A673 (cell line): Measurements from ENCODE around the gene GRB10. TPM values are rescaled to one million over a fixed set of nuclear protein-coding genes. Genes with fewer than 3 reads are reported as not detected.

Experiments
- BruUV-seq: library from RNA; stranded (reverse); fragments of 400-500 nt; replicated peaks from 2 replicates; lab custom pipeline; 2021; lab: Mats Ljungman, UMichigan
- CTCF ChIA-PET: fragments of 300-600 bp; sonication (Branson Sonifier 250); formaldehyde crosslinking; loops from one replicate; lab custom pipeline; 2022; ENCODE audit warnings: antibody characterized with exemption; lab: Charles Lee
- POLR2A ChIA-PET: fragments of 300-600 bp; sonication (Branson Sonifier 250); formaldehyde crosslinking; loops from one replicate; lab custom pipeline; 2022; ENCODE audit warnings: antibody characterized with exemption; ENCODE audit not compliant: low non-redundant PET; lab: Charles Lee
- DNase-seq: peaks from one replicate; pipeline ENCODE4 v3.0.0-alpha.2; 2015; ENCODE audit warnings: low spot score
- H3K27ac ChIP-seq: fragments of 200-600 bp; sonication (generic); 2 replicates; pipeline ENCODE4 v1.5.1; 2016; ENCODE audit warnings: mixed run types, low read depth, mild to moderate bottlenecking, mixed read lengths, antibody characterized with exemption, low read length; ENCODE audit not compliant: poor library complexity, severe bottlenecking
- H3K27me3 ChIP-seq: fragments of 200-600 bp; sonication (generic); replicated peaks from 2 replicates; pipeline ENCODE4 v1.6.1; 2017; ENCODE audit warnings: mixed run types, low read depth, mild to moderate bottlenecking, mixed read lengths, antibody characterized with exemption, low read length; ENCODE audit not compliant: insufficient read depth, poor library complexity
- H3K36me3 ChIP-seq: fragments of 200-600 bp; sonication (generic); 2 replicates; pipeline ENCODE4 v1.6.1; 2016; ENCODE audit warnings: mixed run types, mild to moderate bottlenecking, mixed read lengths, antibody characterized with exemption, low read length; ENCODE audit not compliant: insufficient read depth, poor library complexity, severe bottlenecking
- H3K4me1 ChIP-seq: fragments of 200-600 bp; sonication (generic); 2 replicates; pipeline ENCODE4 v1.6.1; 2017; ENCODE audit warnings: mixed run types, mild to moderate bottlenecking, mixed read lengths, antibody characterized with exemption, low read length; ENCODE audit not compliant: insufficient read depth, poor library complexity, severe bottlenecking
- H3K4me3 ChIP-seq: fragments of 200-600 bp; sonication (generic); 2 replicates; pipeline ENCODE4 v1.5.1; 2016; ENCODE audit warnings: low read depth, mixed run types, mild to moderate bottlenecking, mixed read lengths, low read length; ENCODE audit not compliant: poor library complexity, severe bottlenecking
- H3K9me3 ChIP-seq: fragments of 200-600 bp; sonication (generic); 2 replicates; pipeline ENCODE4 v1.6.1; 2016; ENCODE audit warnings: mixed run types, low read depth, mild to moderate bottlenecking, mixed read lengths, antibody characterized with exemption, low read length; ENCODE audit not compliant: poor library complexity, severe bottlenecking
- CTCF ChIP-seq: fragments of 300-800, 200-600 bp; sonication (generic); conservative IDR thresholded peaks from 2 replicates; pipeline ENCODE4 v1.5.1; 2017; ENCODE audit warnings: low read depth, mild to moderate bottlenecking, antibody characterized with exemption, low read length, moderate library complexity, mixed read lengths
- EZH2 ChIP-seq: fragments of 200-600 bp; sonication (generic); IDR thresholded peaks from 2 replicates; pipeline ENCODE4 v1.6.1; 2017; ENCODE audit warnings: borderline replicate concordance, low read depth, mild to moderate bottlenecking, mixed read lengths, antibody characterized with exemption, low read length; ENCODE audit not compliant: poor library complexity, severe bottlenecking
- intact Hi-C: fragments of 100-400 bp; cut with micrococcal nuclease; formaldehyde crosslinking; loops from one replicate; pipeline ENCODE4 v1.10.0; 2022; ENCODE audit not compliant: unreplicated experiment
- total RNA-seq: library from RNA; stranded (reverse); gene quantifications from 2 replicates; pipeline ENCODE4 v1.2.3, GENCODE V29; 2021

GRB10 gene
- total RNA-seq, 1 experiment from 2014 or later: 0.41 TPM

GRCh38 chr7:50659329-50659965 lies 123.2 kb downstream of the GRB10 start:
- Histone ChIP-seq H3K4me3 (no peak overlapping the region), H3K27ac (no peak overlapping the region), H3K36me3 (no peaks in the 10 kb centered on the region), H3K9me3 (no peaks in the 10 kb centered on the region), H3K4me1 (no peaks in the 10 kb centered on the region), H3K27me3 (peaks cover 6% of the 10 kb centered on the region)
- CTCF ChIA-PET: no interaction called here
- intact Hi-C loops: no loop called here
- BruUV-seq: no TSS peak
- DNase-seq: no peak
- no peak for TF ChIP-seq CTCF
- no peak for TF ChIP-seq EZH2
- POLR2A ChIA-PET: no interaction called here

GRCh38 chr7:50658696-50659095 lies 124.0 kb downstream of the GRB10 start:
- TF ChIP-seq EZH2 (no peak), CTCF (no peak)
- Histone ChIP-seq H3K36me3 (no peaks in the 10 kb centered on the region), H3K27me3 (peaks cover 14% of the 10 kb centered on the region), H3K27ac (no peak overlapping the region), H3K4me1 (no peaks in the 10 kb centered on the region), H3K9me3 (no peaks in the 10 kb centered on the region), H3K4me3 (no peak overlapping the region)
- no TSS peak for BruUV-seq
- CTCF ChIA-PET: no interaction called here
- no peak for DNase-seq
- intact Hi-C loops: no loop called here
- POLR2A ChIA-PET: no interaction called here

- POLR2A ChIA-PET: no interaction called here
- no peak overlapping the region for H3K27ac ChIP-seq
- intact Hi-C loops: no loop called here
Measured at GRCh38 chr7:50657912-50658311, 124.8 kb downstream of the GRB10 start.

More at GRCh38 chr7:50657912-50658311, 124.8 kb downstream of the GRB10 start:
- DNase-seq: no peak
- no TSS peak for BruUV-seq
- Histone ChIP-seq H3K9me3 (no peaks in the 10 kb centered on the region), H3K4me1 (no peaks in the 10 kb centered on the region), H3K36me3 (no peaks in the 10 kb centered on the region), H3K27me3 (peaks cover 19% of the 10 kb centered on the region), H3K4me3 (no peak overlapping the region)
- TF ChIP-seq CTCF: no peak
- CTCF ChIA-PET: no interaction called here
